BJ (cell line): Measurements from ENCODE around the gene TNIK. TPM values are rescaled to one million over a fixed set of nuclear protein-coding genes. Genes with fewer than 3 reads are reported as not detected.

Experiments used
- CTCF ChIA-PET: fragments of 350-600 bp; formaldehyde crosslinking; extraction: SDS; loops from one replicate; lab custom pipeline; 2021; ENCODE audit warnings: antibody characterized with exemption, inconsistent platforms; lab: Yijun Ruan, JAX
- POLR2A ChIA-PET: fragments of 300-600 bp; sonication (Branson Sonifier 250); formaldehyde crosslinking; extraction: SDS; loops from one replicate; lab custom pipeline; 2021; ENCODE audit warnings: antibody characterized with exemption; lab: Charles Lee
- DNase-seq: peaks from one replicate; pipeline ENCODE4 v3.0.0-alpha.2; 2011; ENCODE audit warnings: low read depth
- H3K27me3 ChIP-seq: 2 replicates; pipeline ENCODE4 v1.6.0; 2011; ENCODE audit warnings: low read length; ENCODE audit not compliant: control insufficient read depth, insufficient read depth
- H3K36me3 ChIP-seq: 2 replicates; pipeline ENCODE4 v1.5.1; 2011; ENCODE audit warnings: low read length; ENCODE audit not compliant: control insufficient read depth, insufficient read depth
- H3K4me3 ChIP-seq: 2 replicates; pipeline ENCODE4 v1.5.1; 2011; ENCODE audit warnings: low read depth, mild to moderate bottlenecking, control low read depth, low read length
- polyA plus RNA-seq: library from polyadenylated mRNA; depleted of rRNA; stranded (reverse); fragments of >200 nt; gene quantifications from 2 replicates; pipeline ENCODE4 v1.2.3, GENCODE V29; 2011
- TF ChIP-seq, protein P1 (sequence below): IDR thresholded peaks from 2 replicates; pipeline ENCODE4 v1.5.1; 2011; ENCODE audit warnings: low read depth, mild to moderate bottlenecking, control low read depth, inconsistent platforms, low read length, moderate library complexity; ENCODE audit not compliant: insufficient read depth

TNIK gene
- polyA plus RNA-seq, 1 experiment, result 2.1 TPM

DNA sequence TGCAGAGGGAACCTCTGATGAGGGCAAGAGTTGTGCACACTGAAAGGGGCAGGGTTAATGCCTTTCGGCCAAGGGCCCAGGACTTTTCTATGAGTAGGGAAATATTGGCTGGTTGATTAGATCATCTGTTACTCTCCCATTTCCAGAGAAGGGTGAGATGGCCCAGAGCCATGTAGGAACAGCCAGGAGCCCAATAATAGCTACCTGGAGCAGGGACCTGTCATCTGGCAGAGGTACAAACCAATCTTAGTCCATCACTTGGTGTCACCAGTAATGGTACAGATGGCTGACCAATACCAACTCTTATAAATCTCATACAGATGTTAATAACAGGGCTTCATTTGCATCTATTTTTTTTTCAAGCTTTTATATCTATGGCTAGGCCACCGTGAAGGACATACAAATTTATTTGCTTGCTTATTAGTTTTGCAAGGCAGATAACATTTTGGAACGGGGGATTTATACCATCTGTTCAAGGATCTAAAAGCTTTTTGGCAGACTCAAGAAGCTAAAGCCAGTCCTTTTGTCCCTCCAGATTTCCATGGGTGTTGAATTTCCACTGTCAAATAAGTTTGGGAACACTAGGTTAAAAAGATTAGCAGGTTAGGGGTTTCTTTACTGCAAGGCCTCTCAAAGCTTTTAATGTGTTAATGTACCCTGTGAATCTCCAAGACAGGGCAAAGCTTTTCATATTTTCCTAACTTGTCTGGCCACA lies 79.3 kb downstream of the TNIK start:
- CTCF ChIA-PET, result no interaction called here
- POLR2A ChIA-PET, result no interaction called here

DNA sequence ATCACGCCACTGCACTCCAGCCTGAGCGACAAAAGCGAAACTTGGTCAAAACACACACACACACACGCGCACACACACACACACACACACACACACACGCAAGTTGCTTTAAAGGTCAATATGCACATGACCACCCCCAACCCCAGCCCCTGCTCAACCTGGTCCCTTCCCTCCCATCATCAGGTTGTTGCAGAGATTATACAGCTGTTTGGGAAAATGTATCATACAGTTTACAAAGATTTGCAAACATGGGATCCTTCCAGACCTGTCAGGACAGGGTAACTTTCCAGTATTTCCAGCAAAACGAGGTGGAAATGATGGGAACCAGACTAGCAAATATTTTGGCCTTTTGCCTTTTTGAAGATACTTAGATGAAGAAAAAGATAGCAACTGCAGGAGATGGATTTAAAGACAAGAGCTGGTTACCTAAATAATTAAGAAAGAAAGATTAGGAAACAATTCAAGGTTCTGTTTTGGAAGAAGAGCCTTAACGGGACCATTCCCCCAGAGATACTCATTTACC lies 80.2 kb downstream of the TNIK start:
- H3K4me3 ChIP-seq, result no peak overlapping the region
- ChIA-PET CTCF (no interaction called here), POLR2A (no interaction called here)
- no peaks in the 10 kb centered on the region for H3K36me3 ChIP-seq
- TF ChIP-seq, protein P1, sequence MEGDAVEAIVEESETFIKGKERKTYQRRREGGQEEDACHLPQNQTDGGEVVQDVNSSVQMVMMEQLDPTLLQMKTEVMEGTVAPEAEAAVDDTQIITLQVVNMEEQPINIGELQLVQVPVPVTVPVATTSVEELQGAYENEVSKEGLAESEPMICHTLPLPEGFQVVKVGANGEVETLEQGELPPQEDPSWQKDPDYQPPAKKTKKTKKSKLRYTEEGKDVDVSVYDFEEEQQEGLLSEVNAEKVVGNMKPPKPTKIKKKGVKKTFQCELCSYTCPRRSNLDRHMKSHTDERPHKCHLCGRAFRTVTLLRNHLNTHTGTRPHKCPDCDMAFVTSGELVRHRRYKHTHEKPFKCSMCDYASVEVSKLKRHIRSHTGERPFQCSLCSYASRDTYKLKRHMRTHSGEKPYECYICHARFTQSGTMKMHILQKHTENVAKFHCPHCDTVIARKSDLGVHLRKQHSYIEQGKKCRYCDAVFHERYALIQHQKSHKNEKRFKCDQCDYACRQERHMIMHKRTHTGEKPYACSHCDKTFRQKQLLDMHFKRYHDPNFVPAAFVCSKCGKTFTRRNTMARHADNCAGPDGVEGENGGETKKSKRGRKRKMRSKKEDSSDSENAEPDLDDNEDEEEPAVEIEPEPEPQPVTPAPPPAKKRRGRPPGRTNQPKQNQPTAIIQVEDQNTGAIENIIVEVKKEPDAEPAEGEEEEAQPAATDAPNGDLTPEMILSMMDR, result no peak
- no peak for DNase-seq
- no peaks in the 10 kb centered on the region for H3K27me3 ChIP-seq

More for the DNA sequence above, 79.3 kb downstream of the TNIK start:
- Histone ChIP-seq H3K4me3 (no peak overlapping the region), H3K36me3 (no peaks in the 10 kb centered on the region), H3K27me3 (no peaks in the 10 kb centered on the region)
- no peak for DNase-seq
- TF ChIP-seq, protein P1, result no peak

DNA sequence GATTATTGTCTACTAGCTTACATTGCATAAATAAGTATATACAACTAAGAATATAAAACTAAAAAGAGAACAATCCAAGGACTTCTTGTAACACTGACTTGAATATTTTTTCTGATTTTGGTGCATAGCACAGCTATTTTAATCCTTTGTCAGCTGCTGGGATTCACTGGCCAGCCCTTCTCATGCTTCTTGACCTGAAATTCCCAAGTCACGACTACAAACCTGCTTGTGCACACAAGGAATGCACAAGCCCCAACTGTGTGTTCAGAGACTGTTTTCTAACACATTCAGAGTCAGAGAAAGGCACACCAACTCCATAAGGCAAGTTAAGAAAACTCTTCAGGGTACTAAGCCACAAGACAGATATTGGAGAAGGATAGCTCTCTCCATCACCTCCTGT lies 80.9 kb downstream of the TNIK start:
- no peak for DNase-seq

DNA sequence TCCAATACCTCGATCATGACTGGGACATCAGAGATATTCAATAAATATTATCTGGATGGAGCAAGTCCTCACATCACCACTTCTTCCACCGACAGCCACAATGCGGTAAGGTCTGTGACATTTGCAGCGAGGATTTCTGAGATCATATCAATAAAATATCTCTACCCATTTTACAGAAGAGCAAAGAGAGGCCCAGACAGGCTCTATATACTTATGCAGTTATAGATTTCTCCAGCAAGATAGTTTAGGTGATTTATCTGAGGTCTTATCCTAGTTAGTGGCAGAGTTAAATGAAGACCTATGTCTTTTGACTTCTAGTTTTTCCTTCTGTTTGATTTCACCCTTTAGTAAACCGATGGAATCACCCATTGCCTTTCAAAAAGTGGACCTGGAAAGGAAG lies 81.6 kb downstream of the TNIK start:
- CTCF ChIA-PET, result no interaction called here
- Histone ChIP-seq H3K36me3 (no peaks in the 10 kb centered on the region), H3K27me3 (no peaks in the 10 kb centered on the region), H3K4me3 (no peak overlapping the region)
- TF ChIP-seq, protein P1, result no peak
- no peak for DNase-seq
- POLR2A ChIA-PET, result no interaction called here

More for the DNA sequence above, 80.9 kb downstream of the TNIK start:
- Histone ChIP-seq H3K4me3 (no peak overlapping the region), H3K36me3 (no peaks in the 10 kb centered on the region), H3K27me3 (no peaks in the 10 kb centered on the region)
- TF ChIP-seq, protein P1, result no peak
- POLR2A ChIA-PET, result no interaction called here
- CTCF ChIA-PET, result no interaction called here

DNA sequence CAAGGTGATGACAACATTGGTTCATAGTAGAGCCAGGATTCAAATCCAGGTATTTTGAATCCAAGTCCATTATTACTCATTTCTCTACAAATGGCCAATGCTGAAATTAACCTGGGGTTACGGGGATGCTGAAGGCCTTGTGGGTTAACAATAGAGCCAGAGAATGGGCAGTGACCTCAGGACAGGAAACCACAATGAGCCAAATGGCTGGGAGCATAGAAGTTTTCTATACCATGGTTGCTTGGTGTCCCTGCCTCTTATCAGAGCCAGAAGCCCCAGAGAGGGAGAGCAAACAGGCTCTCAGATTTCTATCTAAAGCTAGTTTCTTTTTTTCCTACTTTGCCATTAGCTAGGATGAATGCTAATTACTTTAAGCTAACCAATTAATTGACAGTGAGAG lies 82.3 kb downstream of the TNIK start:
- DNase-seq, result no peak
- H3K27me3 ChIP-seq, result no peaks in the 10 kb centered on the region
- CTCF ChIA-PET, result interaction anchor here (1.1 kb wide), 1 partner anchor 11 kb away, joined by 3 read pairs; no protein-coding TSS in a partner anchor
- no peak overlapping the region for H3K4me3 ChIP-seq
- H3K36me3 ChIP-seq, result no peaks in the 10 kb centered on the region
- POLR2A ChIA-PET, result no interaction called here
- TF ChIP-seq, protein P1, result no peak
